Duodenal mucosa (tissue), 2 donors: ENCODE measurements around the gene NT5C1A.

Source experiments
- H3K27ac ChIP-seq: one replicate; pipeline ENCODE4 v1.7.0; 2013; ENCODE audit warnings: low read depth, low read length
- H3K27me3 ChIP-seq, 2 donors: one replicate each; pipeline ENCODE4 v1.7.0; 2013; ENCODE audit warnings: low read length in 2 of 2, control low read depth in 1 of 2; ENCODE audit not compliant: insufficient read depth in 2 of 2, control insufficient read depth in 1 of 2
- H3K36me3 ChIP-seq, 2 donors: one replicate each; pipeline ENCODE4 v1.7.0; 2013; ENCODE audit warnings: low read length in 2 of 2, control low read depth in 1 of 2; ENCODE audit not compliant: insufficient read depth in 2 of 2, control insufficient read depth in 1 of 2
- H3K4me1 ChIP-seq, 2 donors: one replicate each; pipeline ENCODE4 v1.7.0; 2013; ENCODE audit warnings: low read length in 2 of 2, control low read depth in 1 of 2; ENCODE audit not compliant: insufficient read depth in 2 of 2, control insufficient read depth in 1 of 2
- H3K4me3 ChIP-seq, 2 donors: one replicate each; pipeline ENCODE4 v1.7.0; 2013; ENCODE audit warnings: low read length in 2 of 2, low read depth in 1 of 2
- H3K9ac ChIP-seq, 2 donors: one replicate each; pipeline ENCODE4 v1.7.0; 2013; ENCODE audit warnings: low read length in 2 of 2, low read depth in 1 of 2
- H3K9me3 ChIP-seq, 2 donors: one replicate each; pipeline ENCODE4 v1.7.0; 2013; ENCODE audit warnings: low read length in 2 of 2, control low read depth in 1 of 2; ENCODE audit not compliant: control insufficient read depth in 1 of 2

The NT5C1A gene

GRCh38 chr1:39620659-39621165, 51.2 kb downstream of the NT5C1A start:
- H3K9ac ChIP-seq = no peak overlapping the region
- H3K4me1 ChIP-seq = no peaks in the 10 kb centered on the region
- H3K9me3 ChIP-seq = no peaks in the 10 kb centered on the region
- no peaks in the 10 kb centered on the region for H3K27me3 ChIP-seq
- H3K27ac ChIP-seq = no peak overlapping the region
- no peaks in the 10 kb centered on the region for H3K36me3 ChIP-seq
- no peak overlapping the region for H3K4me3 ChIP-seq

GRCh38 chr1:39617488-39618049, 54.3 kb downstream of the NT5C1A start:
- no peaks in the 10 kb centered on the region for H3K9me3 ChIP-seq
- no peaks in the 10 kb centered on the region for H3K27me3 ChIP-seq
- H3K27ac ChIP-seq = no peak overlapping the region
- H3K4me3 ChIP-seq = no peak overlapping the region
- H3K36me3 ChIP-seq = no peaks in the 10 kb centered on the region
- H3K4me1 ChIP-seq = no peaks in the 10 kb centered on the region
- no peak overlapping the region for H3K9ac ChIP-seq

GRCh38 chr1:39615086-39615673, 56.7 kb downstream of the NT5C1A start:
- no peak overlapping the region for H3K4me3 ChIP-seq
- no peak overlapping the region for H3K27ac ChIP-seq
- H3K9me3 ChIP-seq = no peaks in the 10 kb centered on the region
- H3K4me1 ChIP-seq = no peaks in the 10 kb centered on the region
- H3K9ac ChIP-seq = no peak overlapping the region
- H3K36me3 ChIP-seq = no peaks in the 10 kb centered on the region
- no peaks in the 10 kb centered on the region for H3K27me3 ChIP-seq

- H3K27me3 ChIP-seq = no peaks in the 10 kb centered on the region
- H3K4me1 ChIP-seq = no peaks in the 10 kb centered on the region
- no peak overlapping the region for H3K9ac ChIP-seq
- H3K9me3 ChIP-seq = no peaks in the 10 kb centered on the region
- no peaks in the 10 kb centered on the region for H3K36me3 ChIP-seq
- H3K27ac ChIP-seq = no peak overlapping the region
- H3K4me3 ChIP-seq = no peak overlapping the region
Observed at GRCh38 chr1:39614488-39614887, 57.4 kb downstream of the NT5C1A start.

- Histone ChIP-seq H3K27me3 (no peaks in the 10 kb centered on the region), H3K9ac (no peak overlapping the region), H3K4me3 (no peak overlapping the region), H3K36me3 (no peaks in the 10 kb centered on the region), H3K9me3 (no peaks in the 10 kb centered on the region), H3K4me1 (no peaks in the 10 kb centered on the region), H3K27ac (no peak overlapping the region)
Observed at GRCh38 chr1:39613250-39613649, 58.7 kb downstream of the NT5C1A start.

GRCh38 chr1:39609618-39610331, 62.1 kb downstream of the NT5C1A start:
- no peak overlapping the region for H3K27ac ChIP-seq
- no peak overlapping the region for H3K4me3 ChIP-seq

More at GRCh38 chr1:39609618-39610331, 62.1 kb downstream of the NT5C1A start:
- Histone ChIP-seq H3K9ac (no peak overlapping the region), H3K9me3 (no peaks in the 10 kb centered on the region), H3K4me1 (no peaks in the 10 kb centered on the region), H3K27me3 (no peaks in the 10 kb centered on the region), H3K36me3 (no peaks in the 10 kb centered on the region)
